NCI-H146 treated with DMSO at 0.1 percent for 48 hours (cell line): Measurements from ENCODE around the gene ATP11C.
"Not testable (repeated sequence)": the region's sequence is repeated elsewhere in the genome, so short reads cannot be mapped to it uniquely, and the experiment has no call there.

Source experiments
- DNase-seq: peaks from one replicate; lab custom pipeline; 2025; ENCODE audit not compliant: unreplicated experiment; lab: John Stamatoyannopoulos, UW

ATP11C gene

DNA sequence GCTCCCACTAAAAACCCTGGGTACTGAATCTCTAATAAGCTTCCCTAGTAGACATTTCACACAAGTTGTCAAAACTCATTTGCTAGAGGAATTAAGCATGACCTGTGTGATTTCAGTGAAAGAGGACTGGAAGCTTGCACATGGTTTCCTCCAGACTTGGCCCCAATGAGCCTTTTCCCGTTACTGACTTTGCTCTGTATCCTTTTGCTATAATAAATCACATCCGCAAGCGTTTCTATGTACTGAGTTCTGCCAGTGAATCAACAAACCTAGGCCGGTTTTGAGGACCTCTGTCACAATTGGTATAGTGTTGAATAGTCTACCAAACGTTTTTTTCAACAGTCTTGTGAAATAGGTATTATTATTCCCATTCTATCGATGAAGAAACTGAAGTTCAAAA lies 8.2 kb downstream of the ATP11C start:
- DNase-seq: no peak

DNA sequence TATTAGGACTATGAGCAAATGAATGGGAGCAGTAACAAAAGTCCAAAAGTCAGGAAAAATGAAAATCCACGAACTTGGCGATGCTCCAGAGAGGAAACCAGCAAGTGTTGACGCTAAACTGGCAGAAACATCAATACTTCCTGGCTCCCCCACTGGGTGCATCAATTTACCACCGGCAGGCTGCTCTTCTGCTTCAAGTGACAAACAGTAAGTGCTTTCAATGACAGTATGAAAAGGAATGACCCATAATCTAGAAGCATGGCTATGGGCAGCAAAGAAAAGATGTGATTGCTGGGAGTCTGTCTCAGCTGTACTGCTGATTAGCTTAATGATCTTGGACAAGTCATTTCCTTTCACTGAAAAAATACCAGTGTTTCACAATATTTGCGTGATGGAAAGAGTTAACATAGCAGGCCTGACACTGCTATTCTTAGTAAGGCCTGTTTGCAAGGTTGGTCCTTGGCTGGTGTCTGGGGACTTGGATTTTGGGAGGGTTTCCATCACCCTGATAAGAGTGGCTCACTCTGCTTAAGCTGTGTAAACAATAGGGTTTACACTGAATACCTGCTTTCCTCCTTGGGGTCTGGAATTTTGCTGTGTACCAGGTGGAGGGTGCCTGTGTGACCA lies 8.7 kb downstream of the ATP11C start:
- DNase-seq: no peak

DNA sequence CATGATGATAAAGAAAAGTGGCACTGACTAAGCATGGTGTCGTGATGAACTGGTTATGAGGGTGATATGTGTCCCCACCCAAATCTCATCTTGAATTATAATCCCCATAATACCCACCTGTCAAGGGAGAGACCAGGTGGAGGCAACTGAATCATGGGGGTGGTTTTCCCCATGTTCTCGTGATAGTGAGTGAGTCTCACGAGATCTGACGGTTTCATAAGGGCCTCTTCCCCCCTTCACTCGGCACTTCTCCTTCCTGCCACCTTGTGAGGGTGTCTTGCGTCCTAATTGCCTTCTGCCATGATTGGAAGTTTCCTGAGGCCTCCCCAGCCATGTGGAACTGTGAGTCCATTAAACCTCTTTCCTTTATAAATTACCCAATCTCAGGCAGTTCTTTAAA lies 11.7 kb downstream of the ATP11C start:
- DNase-seq: not testable (repeated sequence)

DNA sequence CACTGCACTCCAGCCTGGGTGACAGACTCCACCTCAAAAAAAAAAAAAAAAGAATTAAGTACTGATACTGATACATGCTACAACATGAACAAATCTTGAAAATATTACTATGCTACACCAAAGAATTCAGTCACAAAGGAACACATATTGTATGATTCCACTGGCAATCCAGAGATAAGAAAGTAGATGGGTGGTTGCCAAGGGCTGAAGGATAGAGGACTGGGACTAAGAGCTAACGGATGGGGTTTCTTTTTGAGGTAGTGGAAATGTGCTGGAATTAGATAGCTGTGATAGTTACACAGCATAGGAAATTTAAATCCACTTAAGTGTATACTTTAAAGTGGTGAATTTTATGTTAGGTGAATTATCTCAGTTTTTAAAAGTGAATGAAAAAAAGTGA lies 12.5 kb downstream of the ATP11C start:
- DNase-seq: no peak

DNA sequence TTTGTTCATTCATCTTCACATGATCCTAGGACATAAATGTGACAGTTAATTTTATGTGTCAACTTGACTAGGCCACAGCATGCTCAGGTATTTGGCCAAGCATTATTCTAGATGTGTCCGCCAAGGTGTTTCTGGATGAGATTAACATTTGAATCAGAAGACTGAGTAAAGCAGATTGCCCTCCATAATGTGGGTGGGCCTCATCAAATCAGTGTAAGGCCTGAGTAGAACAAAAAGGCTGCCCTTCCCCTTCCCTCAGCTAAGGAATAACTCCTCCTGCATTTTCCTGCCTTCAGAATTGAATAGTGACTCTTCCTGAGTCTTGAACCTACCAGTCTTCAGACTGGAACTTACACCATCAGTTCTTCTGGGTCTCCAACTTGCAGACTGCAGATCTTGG lies 18.4 kb downstream of the ATP11C start:
- no peak for DNase-seq

DNA sequence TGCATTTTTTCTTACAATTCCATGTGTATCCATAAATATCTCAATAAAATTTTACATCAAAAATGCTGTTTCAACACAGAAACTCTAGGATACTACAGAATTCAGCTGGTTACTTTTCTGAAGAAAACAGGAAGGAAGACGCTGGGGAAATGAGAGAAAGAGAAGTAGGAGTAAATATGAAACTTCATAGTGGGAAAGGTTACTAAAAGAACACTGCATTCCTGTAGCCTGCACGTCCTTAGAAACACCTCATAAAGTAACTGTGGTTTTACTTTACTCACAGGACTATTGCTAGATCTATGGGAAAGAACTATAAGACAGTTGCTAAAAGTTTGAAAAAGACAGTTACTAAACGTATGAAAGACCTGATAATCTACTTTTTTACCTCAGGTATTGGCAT lies 23.1 kb downstream of the ATP11C start:
- no peak for DNase-seq

DNA sequence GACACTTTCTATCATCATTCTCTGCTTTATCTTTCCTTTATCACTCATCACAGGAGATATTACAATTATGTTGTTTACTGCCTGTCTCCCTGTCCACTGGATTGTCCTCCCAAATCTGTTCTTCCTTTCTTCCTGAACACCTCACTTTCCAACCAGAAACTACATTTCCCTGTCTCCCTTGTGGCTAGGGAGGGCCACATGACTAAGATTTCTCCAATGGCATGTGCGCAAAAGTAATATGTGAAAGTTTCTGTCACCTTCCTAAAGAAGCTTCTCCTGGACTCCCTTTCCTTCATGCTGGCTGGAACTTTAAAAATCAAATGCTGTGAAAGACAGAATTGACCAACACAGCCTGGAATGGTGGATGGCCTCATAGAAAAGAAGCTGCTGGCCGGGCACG lies 25.8 kb downstream of the ATP11C start:
- DNase-seq: no peak

DNA sequence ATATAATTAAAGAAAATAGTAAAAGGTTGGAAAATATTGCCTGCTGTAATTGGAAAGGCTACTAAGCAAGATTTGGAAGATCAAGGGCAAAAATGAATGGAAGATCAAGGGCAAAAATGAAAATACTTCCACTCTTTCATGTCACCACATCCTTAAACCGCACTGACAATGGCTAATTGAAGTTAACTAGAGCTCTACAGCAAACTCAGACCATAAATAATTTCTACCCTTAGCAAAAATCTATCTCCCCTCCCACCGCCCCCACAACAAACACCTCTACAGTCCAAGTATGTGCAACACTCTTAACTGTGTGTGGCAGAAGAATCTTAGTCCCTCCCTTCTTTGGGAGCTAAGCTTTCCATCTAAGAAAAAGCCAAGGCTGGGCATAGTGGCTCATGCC lies 27.1 kb downstream of the ATP11C start:
- DNase-seq: no peak

DNA sequence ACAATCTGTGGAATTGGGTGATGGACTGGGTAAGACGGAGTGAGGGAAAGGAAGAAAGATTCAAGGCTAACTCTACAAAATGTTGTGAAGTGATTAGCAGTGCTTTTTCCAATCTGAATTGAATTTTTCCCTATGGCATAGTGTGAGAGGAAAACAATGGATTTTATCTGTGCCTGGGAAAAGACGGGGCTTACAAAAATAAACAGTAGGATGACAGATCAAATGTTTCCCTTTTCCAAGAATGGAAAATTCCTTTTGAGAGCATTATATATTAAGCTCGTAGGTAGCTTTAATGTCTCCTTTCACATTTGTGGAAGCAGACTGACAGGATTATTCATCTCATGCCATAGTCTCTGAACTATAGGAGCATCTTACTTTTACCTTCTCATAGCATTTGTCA lies 27.8 kb downstream of the ATP11C start:
- DNase-seq: no peak

DNA sequence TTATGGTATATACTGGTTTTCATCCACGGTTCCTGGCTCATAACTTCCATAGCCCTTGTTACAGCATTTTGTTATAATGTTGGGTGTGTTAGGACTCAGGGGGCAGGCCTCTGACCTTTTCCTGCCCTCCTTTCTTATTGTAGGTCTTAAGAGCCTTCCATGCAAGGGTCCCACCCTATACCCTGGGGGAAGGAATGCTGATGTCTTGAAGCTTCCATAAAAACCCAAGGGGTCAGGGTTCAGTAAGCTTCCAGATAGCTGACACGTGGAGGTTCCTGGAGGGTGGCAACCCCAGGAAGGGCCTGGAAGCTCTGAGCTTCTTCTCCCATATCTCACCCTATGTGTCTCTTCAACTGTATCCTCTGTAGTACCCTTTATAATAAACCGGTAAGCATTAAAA lies 29.6 kb downstream of the ATP11C start:
- no peak for DNase-seq

DNA sequence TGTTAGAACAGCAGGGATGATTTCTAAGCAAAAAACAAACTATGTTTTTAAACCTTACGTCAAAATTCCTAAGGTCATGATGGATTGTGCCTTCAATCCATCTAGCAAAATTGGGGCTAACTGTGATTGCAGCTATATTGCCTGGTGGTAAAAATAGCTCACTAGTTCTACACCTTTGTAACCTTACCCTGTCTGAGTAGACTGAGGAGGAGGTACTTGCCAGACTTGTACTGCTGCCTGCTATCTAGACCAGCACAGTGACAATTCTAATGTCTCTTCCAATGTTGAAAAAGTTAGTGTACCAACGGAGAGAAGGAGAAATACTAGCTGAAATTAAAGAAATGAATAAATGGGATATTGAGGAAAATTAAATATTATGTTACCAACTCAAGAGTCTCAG lies 30.3 kb downstream of the ATP11C start:
- DNase-seq: no peak

DNA sequence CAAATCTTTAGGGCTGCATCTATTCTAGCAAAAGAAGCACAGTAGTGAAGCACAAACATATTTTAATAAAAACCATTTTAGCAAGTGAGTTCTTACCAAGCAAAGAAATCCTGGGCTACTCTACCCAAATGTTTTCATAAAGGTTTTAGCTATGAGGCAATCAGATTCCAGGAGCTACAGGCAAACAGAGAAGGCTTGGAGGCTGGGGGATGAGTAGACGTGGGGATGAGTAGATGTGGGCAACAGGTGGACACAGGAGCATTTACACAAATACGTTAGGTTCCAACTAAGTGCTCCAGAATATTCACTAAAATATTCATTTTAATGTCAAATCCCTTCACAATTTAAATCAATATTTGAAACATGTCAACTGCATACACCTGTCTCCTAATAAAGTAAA lies 34.5 kb downstream of the ATP11C start:
- DNase-seq: no peak

DNA sequence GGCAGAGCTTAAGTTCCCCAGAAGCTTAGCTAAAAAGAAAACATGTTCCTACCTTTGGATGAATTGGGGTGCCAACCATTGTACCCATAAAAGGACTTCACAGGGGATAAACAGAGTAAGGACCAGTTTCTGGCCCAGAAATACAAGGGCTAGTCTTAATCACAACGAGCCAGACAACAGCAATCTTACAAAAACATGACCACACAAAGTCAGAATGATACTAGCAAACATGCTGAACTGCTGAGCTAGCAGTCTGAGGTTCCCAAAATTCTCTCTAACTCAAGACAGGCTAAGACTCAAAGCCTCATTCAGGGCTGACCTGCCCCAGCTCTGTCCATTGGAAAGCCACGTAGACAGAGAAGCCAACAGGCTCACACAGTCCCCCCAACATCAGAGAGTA lies 40.3 kb downstream of the ATP11C start:
- DNase-seq: no peak

DNA sequence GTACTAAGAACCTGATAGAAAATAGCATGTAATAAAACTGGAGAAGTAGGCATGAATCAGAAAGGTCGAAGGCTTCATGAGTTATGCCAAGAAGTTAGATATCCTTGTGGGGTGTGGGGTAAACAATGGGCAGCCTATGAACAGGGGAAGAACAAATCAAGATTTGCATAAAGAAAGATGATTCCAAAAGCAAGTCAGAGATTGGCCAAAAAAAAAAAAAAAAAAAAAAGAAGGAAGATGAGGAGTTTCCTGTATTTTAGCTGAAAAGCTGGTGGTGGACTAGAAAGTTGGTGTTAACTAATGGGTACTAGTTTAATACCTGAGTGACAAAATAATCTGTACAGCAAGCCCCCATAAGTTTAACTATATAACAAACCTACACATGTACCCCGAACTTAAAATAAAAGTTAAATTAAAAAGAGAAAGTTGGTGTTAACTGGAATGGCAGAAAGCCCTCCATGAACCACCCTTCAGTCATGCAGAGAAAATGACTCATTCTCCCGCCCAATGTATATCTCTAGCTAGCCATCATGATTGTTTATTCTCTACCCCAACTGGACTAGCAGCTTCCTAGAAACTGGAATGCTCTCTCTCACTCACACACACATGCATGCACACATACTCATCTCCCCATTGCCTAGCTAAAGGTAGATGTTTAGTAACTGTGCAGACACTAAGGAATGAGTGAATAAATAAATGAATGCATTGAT lies 41.7 kb downstream of the ATP11C start:
- DNase-seq: no peak

DNA sequence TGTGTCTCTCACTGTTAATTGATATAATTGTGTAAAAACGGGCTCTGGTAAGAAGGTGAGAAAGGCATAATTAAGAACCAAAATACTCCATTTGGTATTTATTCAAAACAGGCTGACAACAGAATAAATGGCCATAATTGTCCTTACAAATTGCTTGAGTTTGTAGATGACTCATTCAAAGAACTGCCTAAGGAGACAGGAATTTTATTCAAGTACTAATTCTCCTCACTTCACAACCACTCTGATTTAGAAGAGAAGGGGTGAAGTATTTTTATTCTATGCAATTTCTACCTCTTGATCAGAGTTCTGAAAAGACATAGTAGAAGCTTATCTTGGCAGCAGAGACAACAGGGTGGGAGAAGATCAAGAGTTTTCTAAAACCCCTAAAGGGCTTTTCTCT lies 43.1 kb downstream of the ATP11C start:
- DNase-seq: no peak

DNA sequence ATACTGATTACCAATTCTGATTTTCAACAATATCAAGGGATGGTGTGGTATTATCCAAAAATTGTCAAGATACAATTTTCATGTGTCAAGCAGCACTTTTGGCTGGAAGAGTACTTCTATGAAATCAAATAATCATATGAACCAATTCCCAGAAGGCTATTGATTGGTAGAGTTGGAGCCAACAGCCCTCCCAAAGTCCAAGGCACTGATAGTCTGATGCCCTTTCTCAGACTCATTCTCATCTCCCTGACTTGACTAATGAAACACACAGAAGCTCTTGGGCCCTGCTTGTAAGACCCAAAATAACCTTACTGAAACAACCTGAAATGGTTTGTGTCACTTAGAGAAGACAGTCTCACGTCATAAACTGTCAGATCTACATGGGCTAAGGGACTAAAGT lies 48.9 kb downstream of the ATP11C start:
- DNase-seq: no peak

DNA sequence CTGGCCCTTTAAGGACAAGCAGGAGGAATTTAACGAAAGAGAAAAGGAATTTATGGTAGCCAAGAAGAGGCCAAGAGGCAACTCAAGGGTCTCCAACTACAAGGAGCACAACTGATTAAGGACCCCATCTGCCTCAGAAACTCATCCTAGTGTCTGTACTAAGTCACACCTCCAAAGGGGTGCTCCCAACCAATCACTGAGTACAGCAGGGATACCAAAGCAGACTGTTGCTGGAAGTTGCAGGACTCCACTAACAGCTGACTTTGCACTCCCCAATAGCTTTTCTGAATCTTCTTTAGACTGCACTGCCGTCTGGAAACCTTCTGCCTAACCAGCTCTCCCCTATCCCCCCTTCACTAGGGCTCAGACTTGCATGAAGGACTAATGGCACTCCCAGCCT lies 50.6 kb downstream of the ATP11C start:
- DNase-seq: no peak

DNA sequence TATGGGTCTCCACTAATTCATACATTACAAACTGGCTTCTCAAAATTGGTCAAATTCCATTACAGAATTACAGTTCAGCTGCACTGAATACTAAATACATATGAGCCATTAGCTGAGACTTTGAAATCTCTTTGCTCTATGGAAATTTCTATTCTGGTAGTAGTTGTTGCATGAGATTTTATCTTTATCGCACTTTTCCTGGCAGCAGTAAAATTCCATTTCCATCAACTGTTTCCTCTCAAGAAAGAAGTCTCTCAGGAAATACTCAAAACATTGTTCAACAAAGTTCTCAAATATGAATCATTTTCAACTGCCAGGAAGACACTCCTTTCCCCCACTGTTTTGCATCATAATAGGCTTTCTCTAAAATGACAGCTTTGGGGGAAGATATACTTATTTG lies 51.3 kb downstream of the ATP11C start:
- no peak for DNase-seq

DNA sequence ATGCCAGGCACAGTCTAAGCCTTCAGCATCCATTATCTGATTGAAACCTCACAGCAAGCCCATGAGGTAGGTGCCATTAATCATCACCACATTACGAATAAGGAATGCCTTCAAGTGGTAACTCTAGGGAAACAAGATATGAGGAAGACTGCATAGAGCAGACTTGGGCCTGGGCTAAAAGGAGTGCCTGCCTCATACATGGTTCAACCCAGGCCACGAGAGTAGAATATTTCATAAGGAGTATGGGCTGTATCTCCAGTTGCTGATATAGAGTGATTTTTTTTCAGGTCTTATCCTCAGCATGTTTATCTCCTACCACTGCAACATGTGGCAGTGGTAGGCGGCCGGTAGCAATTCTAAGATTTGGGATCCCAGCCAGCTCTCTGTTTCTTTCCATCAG lies 51.7 kb downstream of the ATP11C start:
- no peak for DNase-seq

DNA sequence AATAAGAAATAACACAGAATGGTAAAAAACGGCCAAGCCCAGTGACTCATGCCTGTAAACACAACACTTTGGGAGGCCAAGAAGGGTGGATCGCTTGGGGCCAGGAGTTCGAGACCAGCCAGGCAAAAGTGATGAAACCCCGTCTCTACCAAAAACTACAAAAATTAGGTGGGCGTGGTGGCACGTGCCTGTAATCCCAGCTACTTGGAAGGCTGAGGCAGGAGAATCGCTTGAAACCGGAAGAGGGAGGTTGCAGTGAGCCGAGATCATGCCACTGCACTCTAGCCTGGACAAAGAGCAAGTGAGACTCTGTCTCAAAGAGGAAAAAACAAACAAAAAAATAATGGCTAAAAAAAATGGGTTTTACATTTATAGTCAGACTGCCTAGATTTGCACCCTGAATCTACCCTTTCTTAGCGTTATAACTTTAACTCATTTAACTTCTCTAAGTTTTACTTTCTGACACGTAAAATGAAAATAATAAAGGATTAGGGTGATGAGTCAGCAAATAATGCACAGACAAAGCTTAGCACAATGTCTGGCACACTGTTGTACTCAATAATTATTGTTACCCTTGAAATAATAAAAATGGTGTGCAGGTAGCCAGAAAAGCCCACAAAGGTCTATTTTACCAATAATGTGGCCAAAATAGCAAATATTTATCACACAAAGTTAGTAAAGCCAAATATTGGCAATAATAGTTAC lies 55.0 kb downstream of the ATP11C start:
- no peak for DNase-seq

DNA sequence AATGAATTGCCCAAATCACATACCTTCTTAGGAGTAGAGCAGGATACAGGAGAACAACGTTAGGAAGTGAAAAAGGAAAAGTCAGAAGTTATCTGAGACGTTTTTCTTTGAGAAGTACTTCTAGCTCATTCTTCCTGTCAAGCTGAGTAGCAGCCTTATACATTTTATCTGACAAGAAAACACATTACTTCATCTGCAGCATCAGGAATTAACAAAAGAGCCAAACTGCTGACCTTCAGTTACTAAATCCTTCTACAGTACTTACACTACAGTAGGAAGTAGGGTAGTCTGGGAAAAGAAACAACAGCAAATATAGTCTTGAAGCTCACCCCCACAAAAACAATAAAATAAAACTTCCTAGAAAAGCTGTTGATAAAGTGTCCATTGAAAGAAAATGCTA lies 57.0 kb downstream of the ATP11C start:
- no peak for DNase-seq

DNA sequence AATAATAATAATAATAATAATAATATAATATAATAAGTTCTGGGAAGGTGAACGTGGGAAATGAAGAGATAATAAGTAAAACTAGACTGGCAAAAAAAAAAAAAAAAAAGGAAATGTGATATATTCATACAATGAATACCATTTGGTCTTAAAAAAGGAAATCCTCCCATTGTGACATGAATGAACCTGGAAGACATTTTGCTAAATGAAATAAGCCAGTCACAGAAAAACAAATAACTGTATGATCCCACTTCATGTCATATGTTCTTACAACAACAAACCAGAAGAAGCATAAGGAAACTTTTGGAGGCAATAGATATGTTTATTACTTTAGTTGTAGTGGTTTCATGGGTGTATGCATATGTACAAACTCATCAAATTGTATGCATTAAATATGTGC lies 63.1 kb downstream of the ATP11C start:
- DNase-seq: no peak

DNA sequence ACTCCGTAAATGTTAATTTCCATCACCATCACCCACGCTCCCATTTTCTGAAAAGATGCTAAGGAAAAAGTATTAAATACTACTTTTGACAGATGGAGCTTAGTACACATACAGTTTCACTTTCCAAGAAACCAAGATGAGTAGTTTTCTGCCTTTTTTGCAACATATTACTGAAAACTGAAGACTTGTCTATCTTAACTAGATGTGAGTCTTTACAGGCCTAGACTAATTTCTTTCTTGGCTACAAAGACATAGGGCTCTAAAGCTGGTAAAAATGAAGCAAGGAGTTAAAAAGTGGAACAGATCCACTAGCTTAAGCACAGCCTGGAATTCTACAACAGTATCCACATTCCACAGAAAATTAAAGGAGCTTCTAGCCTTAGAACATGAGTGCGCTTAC lies 68.2 kb downstream of the ATP11C start:
- DNase-seq: no peak
